HG03025 (cell line): ENCODE measurements around the gene EFNA4.

Source experiments
- ATAC-seq: cut with Tn5 transposase; IDR thresholded peaks from one replicate; pipeline ENCODE4 v1.9.1; 2021; ENCODE audit warnings: mild to moderate bottlenecking, moderate library complexity; ENCODE audit not compliant: unreplicated experiment, low FRiP score

Gene EFNA4

DNA sequence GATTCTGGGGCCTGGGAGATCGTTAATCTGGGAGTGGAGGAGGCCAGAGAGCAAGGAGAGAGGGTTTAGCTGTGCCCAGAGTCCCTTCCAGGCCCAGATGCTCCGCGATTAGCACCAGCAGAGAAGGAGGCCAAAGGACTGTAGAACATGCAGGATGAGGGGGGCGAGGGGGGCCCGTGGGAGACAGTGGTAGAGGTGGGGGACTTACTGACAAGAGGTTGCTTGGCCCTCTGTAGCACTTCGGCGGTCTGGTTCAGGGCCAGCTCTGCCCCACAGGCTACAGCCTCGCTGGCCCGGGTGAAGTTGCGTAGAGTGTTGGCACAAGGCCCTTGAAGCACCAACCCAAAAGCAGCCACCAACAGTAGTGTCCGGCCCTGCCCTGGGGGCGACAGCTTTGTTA lies 30.7 kb upstream of the EFNA4 start:
- no peak for ATAC-seq

DNA sequence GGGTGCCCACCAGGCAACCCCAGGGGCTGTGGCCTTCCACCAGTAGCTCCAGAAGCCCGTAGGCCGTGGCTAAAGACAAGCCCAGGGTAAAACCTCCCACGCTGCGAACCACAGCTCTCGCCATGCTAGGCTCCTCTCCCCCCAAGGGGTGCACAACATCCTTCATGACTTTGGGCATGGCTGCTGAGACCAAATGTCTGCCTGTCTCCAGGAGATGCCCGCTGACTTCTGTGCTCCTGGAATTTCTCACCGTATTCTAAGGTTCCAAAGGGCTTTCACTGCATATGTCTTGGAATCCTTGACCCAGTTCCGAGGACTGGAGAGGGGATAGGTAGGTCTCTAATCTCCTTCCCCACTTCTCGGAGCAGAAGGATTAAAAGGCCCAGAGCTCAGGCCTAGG lies 30.0 kb upstream of the EFNA4 start, which contains the start of the genes DCST1 and DCST2:
DCST1 (plus strand) TSS at position 301 of the 400 bp plus-strand sequence. CDS start 213 bp downstream, outside the sequence.
DCST2 (minus strand) TSS at position 258 of the 400 bp plus-strand sequence; CDS start at position 178, 80 bp downstream.
- ATAC-seq: no peak

DNA sequence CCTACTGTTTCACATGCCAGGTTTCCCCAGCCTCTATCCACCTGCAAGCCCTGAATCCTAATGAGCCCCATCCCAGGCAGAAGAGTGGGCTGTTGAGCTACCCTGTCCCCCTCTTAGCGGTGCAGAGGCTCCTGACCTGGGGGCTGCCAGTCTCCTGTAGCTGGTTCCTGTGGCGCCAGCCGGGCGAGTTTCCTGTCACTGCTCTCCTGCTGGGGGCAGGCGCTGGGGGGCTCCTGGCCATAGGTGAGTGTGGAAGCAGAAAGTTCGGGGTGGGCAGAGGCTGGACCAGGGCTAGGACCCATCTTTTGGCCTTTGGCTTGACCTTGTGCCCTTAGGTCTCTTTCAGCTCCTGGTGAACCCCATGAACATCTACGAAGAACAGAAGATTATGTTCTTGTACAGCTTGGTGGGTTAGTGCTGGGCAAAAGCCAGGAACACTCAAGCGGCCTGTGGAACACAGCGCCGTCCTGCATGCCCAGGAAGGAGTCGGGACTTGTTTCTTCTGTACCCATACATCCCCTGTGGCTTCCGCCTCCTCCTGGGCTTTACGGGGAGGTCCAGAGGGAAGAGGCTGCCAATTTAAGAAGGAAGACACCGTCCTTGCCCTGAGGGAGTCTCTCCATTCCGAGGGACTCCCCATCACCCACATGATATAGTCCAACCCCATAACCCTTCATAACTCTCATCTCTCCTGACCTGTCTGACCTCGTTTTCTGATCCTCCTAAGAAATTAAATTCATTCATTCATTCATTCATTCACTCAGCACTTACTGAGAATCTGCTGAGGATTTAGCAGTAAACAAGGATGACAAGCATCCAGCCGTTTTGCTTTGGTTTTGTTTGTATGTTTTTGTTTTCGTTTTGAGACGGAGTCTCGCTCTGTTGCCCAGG lies 29.0 kb upstream of the EFNA4 start:
- ATAC-seq: no peak

DNA sequence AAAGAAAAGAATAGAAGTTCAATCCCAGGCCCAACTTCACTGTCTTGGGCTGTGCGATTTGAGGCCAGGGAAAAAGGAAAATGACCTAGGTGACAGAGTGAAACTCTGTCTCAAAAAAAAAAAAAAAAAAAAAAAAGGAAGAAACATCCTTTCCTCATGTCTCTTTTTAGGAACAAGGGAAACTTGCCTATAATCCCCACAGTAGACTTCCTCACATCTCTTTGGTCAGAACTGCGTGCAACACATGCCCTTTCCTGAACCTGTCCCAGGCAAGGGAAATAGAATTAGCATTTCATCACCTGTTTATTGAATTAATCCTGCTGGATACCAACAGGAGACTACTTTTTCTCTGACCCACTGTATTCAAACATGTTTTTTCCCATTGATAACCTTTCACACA lies 27.6 kb upstream of the EFNA4 start:
- no peak for ATAC-seq

DNA sequence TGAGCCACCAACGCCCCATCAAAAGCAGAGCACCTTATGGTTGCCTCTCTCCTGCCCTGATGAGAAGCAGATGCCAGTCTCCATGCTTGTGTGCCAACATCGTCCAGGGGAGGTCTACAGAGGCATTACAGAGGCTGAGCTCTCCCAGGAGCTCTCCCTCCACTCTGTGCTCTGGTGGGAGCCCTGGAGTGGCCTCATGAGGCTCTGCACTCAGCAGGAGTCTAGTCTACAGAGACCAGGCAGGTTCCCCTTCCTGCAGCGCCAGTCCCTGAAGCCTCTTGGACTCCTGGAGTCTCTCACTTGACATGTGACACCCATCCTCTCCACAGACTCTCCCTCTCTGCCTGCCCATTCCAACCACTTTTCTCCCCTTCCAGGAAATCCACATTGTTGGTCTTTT lies 26.5 kb upstream of the EFNA4 start:
- ATAC-seq: no peak

DNA sequence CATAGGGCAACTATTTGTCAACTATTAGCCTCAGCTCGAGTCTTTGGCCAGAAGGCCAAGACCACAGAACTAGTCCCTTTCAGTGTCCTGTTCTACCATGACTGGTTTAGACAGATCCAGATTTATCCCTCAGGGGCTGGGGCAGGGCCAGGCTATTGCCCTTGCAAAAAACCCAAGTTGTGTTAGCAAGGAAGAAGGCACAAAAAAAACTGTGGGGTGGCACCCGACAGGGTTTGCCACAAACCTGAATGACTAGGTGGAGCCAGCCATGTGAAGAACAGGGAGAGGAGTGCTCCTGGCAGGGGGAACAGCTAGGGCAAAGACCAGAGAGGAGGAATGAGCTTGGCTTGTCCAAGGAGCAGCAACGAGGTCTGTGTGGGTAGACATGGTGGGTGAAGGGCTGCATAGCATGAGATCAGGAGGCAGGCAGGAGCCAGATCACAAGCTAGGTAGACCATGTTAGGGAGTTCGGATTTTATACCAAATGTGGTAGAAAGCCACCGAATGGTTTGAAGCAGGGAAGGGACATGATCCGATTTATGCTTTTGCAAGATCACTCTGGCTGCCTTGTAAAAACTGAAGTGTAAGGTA lies 25.6 kb upstream of the EFNA4 start:
- ATAC-seq: no peak

DNA sequence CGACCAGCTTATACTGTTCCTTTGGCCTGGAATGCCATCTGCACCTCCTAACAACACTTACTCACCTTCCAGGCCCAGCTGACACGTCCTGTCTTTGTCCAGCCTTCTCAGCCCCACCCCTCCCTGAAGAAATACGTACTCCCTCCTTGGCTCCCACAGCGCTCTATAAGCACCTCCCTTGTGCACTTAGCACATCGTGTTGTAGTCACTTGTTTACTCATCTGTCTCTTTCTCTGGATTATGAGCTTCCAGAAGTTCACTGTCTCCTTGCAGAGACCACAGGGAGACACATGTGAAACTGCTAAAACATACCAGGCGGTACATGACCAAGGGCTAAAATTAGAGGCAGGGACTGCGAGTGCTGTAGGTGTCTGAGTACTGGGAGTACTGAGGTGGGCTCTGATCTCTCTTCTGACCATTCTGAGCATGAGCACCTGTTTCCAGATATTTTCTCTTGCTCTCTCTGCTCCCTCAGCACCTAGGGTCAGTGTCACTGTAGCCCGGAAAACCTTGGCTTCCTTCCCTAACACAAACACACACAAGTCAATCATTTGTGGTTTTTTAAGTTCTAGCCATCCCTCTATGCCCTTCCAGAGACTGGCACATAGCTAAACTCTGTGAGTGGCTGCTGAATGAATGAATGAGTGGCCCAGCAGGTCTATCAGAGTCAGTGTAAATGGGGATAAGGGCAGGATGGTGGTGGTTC lies 24.8 kb upstream of the EFNA4 start:
- no peak for ATAC-seq

DNA sequence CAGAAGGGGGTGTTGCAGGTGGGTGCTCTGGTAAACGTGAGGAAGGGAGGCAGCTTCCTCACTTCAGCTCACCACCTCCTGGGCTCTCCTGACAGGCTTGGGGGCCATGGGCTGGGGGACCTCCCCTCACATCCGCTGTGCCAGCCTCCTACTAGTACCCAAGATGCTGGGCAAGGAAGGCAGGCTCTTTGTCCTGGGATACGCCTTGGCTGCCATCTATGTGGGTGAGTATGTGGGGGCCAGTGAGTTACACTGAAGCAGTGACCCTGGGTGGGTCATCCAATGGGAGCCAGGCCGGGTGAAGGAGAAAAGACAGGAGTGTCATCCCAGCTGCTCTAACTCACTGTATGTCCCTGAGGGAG lies 24.3 kb upstream of the EFNA4 start:
- ATAC-seq: no peak

DNA sequence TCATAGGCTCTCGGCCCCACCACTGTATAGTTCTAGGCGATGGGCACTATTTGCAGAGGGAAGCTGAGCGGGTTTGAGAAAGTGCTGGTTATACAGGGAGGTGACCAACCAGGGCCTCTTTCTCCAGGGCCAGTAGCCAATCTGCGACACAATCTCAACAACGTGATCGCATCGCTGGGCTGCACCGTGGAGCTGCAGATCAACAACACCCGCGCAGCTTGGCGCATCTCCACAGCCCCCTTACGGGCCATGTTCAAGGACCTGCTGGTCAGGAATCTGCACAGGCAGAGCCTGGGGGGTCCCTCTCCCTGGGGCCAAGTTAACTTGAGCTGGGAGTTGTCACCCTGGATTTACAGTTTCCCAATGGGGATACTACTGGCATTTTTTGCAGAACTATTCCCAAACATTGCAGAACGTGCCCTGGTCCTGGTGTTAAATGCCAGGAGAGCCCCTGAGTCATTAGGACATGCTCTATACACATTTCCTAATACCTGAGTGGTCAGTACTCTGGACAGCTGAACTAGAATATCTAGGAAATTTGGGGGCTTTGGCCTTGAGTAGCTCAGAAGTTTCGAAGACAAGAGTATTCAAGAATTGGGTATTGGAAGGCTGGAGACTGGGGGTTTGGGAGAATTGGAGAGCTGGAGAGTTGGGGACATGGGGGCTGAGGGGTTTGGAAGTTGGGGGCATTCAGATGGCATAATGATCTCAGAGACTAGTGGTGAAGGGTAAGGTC lies 23.0 kb upstream of the EFNA4 start:
- ATAC-seq: no peak

DNA sequence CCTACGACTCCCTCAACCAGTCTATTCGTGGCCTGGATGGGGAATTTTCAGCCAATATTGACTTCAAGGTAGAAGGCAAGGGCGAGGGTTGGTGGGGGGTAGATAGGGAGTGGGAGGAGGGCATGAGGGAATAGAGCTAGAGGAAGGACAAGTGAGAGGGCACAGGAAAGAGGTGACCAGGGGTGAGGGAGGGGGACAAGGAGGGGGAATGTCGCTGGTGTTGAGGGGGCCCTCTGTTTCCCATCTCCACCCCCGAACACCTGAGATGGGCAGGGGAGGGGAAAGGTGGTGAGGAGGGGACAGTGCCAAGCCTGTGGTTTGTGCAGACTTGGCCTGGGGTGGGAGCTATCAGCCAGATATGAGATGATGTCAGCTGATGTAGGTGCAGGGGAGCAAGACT lies 20.8 kb upstream of the EFNA4 start:
- ATAC-seq: no peak

DNA sequence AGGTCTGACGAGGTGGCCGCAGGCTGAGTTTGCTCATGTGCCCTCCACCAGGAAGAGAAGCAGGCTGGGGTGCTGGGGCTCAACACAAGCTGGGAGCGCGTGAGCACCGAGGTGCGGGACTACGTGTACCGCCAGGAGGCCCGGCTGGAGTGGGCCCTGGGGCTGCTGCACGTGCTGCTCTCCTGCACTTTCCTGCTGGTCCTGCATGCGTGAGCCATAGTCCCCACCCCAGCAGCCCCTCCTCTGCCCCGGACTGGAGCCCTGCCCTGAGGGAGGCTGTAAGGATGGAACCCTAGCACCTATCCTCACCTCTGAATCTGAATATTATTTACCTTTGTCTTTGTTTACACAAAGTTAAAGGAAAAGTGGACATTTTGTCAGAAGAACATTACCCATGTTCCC lies 20.2 kb upstream of the EFNA4 start:
- ATAC-seq: no peak

DNA sequence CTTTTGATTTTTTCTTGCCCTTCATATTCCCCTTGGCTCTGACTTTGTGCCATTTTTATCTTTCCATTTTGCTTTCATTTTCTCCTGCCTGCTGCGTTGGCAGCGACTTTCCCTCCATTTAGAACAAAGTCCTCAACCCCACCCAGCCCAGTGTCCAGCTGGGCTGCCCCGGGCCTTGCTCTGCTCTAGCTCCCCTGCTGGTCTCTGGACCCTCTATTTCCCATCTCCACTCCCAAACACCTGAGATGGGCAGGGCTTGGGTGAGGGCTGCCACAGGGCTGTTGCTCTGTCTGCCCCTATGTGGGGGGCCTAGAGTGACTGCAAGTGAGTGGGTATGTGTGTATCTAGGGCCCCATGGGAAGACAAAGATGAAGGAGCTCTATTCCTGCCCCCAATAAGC lies 19.7 kb upstream of the EFNA4 start:
- no peak for ATAC-seq

DNA sequence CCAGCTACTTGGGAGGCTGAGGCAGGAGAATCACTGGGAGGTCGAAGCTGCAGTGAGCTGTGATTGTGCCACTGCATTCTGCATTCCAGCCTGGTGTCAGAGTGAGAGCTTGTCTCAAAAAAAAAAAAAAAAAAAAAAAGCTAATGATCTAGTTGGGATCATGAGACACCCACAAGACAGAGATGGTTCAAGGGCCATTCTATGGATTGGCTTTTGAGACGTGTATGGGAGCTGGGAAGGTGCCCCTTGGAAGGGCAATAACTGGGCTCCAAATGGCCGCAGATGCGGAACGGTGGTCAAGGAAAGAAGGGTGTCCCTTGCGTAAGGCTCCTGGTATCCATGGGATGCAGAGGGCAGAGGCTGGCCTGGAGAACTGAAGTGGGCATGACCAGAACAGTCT lies 19.2 kb upstream of the EFNA4 start:
- ATAC-seq: no peak

DNA sequence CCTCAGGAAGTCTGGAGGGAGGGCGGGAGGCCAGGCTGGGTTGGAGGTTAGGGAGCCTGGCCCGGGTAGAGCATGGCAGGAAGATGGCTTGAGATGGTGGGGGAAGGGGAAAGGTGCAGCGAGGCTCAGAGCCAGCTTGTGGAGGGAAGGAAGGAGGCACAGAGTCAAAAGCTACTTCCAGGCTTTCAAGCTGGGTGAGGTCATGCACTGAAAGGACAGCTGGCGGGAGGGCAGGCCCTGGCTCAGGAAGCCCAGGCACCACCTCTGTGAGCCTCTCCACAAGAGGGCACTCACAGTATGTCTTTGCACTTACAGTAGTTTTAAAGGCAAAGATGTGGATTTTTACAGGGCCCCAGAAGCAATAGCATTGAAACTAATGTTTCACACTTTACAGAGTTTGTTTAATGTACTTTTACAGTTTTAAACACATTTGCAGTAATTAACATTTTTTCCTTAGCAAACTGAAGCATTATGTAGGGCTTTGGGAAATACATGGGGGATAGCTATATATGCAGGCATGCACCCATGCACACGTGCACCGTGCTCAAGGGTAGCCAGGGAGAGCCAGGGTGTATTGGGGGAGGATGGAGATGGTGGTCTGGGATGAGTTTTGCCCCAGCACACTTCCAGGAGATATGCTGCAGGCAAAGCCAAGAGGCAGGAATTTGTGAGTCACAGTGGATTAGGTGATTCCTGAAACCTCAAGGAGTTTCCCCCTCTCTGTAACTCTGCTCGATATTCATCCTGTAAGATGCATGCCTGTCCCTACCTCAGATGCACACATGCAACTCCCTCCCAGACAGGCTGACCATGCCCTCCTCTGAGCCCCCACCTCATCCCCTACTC lies 18.5 kb upstream of the EFNA4 start:
- no peak for ATAC-seq

DNA sequence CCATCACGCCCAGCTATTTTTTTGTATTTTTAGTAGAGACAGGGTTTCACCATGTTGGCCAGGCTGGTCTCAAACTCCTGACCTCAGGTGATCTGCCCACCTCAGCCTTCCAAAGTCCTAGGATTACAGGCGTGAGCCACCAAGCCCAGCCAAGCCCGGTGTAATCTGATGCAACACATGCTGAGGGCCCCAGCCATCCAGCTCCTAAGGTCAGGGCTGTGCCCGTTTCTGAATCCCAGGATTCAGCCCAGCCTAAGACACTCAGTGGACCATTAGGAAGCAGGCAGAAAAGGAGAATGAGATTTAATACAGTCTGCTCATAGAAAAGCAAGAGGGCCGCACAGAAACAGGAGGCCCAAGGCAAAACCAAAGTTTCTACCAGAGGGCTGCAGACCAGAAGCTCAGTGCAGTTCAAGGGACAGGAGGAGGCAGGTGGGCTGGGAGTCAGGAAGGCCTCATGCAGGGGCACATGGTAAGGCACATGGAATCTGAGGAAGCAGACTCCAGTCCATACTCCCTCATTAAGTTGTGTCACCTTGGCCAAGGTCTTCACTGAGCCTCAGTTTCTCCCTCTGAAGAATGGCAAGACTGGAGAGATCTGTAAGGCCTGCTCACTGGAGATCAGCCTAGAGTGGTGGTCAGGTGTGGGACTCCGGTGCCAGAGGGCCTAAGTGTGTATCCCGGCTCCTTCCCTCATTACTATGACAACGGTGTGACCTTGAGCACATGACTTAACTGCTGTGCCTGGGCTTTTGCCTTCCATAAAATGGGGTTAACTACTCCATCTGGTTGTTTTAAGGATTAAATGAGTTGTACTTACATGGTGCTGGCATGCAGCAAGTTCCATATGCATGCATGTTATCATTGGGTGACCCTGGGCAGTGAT lies 14.8 kb upstream of the EFNA4 start:
- no peak for ATAC-seq

DNA sequence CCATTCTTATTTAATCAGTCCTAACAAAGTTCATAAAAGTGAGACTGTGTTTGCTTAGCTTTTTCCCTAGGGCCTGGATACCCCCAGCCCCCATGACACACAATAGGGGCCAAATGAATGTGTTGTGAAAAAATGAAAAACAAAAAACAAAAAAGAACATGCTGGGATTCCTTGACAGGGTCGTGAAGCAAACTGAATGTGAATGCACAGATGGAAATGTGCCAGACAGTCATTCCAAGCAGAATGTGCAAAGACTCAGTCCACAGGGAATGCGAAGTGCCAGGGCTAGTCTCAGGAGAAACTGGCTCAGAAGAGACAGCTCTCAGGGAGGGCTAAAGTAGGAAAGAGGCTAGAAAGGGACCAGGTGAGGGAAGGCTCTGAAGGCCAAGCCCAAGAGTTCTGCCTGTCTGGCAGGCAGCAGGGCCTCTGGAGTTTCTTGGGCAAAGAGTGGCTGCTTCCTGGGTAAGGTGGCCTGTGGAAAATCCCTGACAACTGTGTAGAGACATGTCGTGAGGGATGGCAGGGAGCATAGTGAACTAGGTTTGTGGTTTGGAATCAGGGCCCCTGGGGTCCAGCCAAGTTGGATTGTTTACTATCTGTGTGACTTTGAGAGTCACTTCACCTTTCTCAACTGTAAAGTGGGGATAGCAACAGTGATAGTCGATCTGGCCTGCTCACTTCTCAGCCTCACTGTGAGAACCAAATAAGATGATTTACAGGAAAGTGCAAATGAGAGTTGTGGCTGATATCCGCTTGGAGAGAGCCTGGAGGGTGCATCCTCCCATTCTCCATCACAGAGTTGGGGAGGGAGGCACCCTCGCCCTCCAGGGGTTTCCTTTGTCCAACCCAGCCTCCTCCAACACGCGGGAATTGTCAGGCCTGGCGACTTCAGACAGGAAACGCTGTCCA lies 13.6 kb upstream of the EFNA4 start:
- ATAC-seq: no peak

DNA sequence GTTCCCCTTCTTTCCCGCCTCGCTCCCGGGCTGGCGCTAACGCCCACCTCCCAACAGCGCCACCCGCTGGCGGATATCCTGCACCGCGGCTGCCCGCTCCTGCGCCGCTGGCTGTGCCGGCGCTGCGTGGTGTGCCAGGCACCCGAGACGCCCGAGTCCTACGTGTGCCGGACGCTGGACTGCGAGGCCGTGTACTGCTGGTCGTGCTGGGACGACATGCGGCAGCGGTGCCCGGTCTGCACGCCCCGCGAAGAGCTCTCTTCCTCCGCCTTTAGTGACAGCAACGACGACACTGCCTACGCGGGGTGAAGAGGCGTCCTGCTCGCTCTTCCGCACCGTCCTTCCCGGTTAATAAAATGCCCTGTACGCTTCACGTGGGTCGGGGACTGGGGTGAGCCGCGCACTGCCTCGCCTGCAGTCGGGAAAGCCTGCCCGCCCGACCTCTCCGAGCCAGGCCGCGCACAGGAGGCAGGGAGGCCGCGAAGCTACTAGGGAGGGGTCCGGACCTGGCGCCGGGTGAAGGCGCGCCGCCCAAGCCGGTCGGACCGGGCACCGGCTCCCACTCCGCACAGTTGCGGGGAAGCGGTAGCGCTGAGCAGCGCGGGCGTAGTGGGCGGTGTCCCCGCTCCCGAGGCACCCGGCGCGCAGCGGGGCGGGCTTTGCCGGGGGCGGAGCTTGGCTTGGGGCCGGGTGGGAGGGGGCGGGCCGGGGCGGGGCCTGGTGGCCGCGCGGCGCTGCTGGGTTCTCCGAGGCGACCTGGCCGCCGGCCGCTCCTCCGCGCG lies 12.8 kb upstream of the EFNA4 start, which contains the start of gene ADAM15:
ADAM15 (plus strand) TSS at position 757 of the 782 bp plus-strand sequence. CDS start 71 bp downstream, outside the sequence.
- ATAC-seq: peak; percentile 34
